GM10248 (cell line): ENCODE results near the gene CKB.

Source experiments
- CTCF ChIA-PET: fragments of 300-600 bp; sonication (Branson Sonifier 250); formaldehyde crosslinking; extraction: SDS; loops from one replicate; lab custom pipeline; 2021; ENCODE audit warnings: antibody characterized with exemption; lab: Yijun Ruan, JAX
- POLR2A ChIA-PET: fragments of 350-650 bp; sonication (Branson Sonifier 250); formaldehyde crosslinking; extraction: SDS; loops from one replicate; lab custom pipeline; 2020; ENCODE audit warnings: antibody characterized with exemption; lab: Yijun Ruan, JAX
- DNase-seq: peaks from one replicate; pipeline ENCODE4 v3.0.0; 2012; ENCODE audit errors: extremely low spot score
- CTCF ChIP-seq: IDR thresholded peaks from 2 replicates; pipeline ENCODE4 v1.5.1; 2012; ENCODE audit warnings: mild to moderate bottlenecking, low read depth; ENCODE audit errors: extremely low read depth, missing control alignments, control extremely low read depth

CKB gene

GRCh38 chr14:103491691-103492090, 30.9 kb downstream of the CKB start:
- DNase-seq = no peak
- CTCF ChIA-PET = no interaction called here
- TF ChIP-seq CTCF = no peak
- POLR2A ChIA-PET = no interaction called here

- no peak for DNase-seq
- TF ChIP-seq CTCF = no peak
- ChIA-PET CTCF (interaction anchor here (0.8 to 1.1 kb wide), 2 partner anchors 11 to 29 kb away, joined by 3 read pairs; no protein-coding TSS in a partner anchor), POLR2A (no interaction called here)
Measured at GRCh38 chr14:103489621-103490020, 33.0 kb downstream of the CKB start.

GRCh38 chr14:103488960-103489359, 33.7 kb downstream of the CKB start:
- DNase-seq = no peak
- POLR2A ChIA-PET = no interaction called here
- no peak for TF ChIP-seq CTCF
- CTCF ChIA-PET = interaction anchor here (0.8 kb wide), 1 partner anchor 11 kb away, joined by 3 read pairs; no protein-coding TSS in a partner anchor

- ChIA-PET CTCF (interaction anchor here (1.2 to 2.8 kb wide), 3 partner anchors 12 to 31 kb away, joined by 3 to 7 read pairs (median 4); no protein-coding TSS in a partner anchor), POLR2A (no interaction called here)
- no peak for DNase-seq
Measured at GRCh38 chr14:103488071-103488470, 34.6 kb downstream of the CKB start.

GRCh38 chr14:103485504-103485903, 37.1 kb downstream of the CKB start:
- DNase-seq = no peak
- ChIA-PET POLR2A (no interaction called here), CTCF (interaction anchor here (2.8 kb wide), 1 partner anchor 33 kb away, joined by 7 read pairs; no protein-coding TSS in a partner anchor)
- no peak for TF ChIP-seq CTCF

More at GRCh38 chr14:103488071-103488470, 34.6 kb downstream of the CKB start:
- TF ChIP-seq CTCF = no peak

GRCh38 chr14:103483600-103483999, 39.0 kb downstream of the CKB start:
- no peak for TF ChIP-seq CTCF
- ChIA-PET POLR2A (no interaction called here), CTCF (interaction anchor here (1.0 kb wide), 2 partner anchors 35 to 93 kb away, joined by 3 read pairs; no protein-coding TSS in a partner anchor)
- DNase-seq = no peak
